Progenitor cell of endocrine pancreas (in vitro differentiated cells): Measurements from ENCODE around the gene RET. TPM values are rescaled to one million over a fixed set of nuclear protein-coding genes. Genes with fewer than 3 reads are reported as not detected.

Experiments
- DNase-seq: peaks from one replicate; pipeline ENCODE4 v3.0.0; 2021; ENCODE audit warnings: low spot score; ENCODE audit not compliant: unreplicated experiment
- H3K27ac Mint-ChIP-seq: 2 replicates; pipeline ENCODE4 v1.8.0; 2021; ENCODE audit warnings: mild to moderate bottlenecking, moderate library complexity, mixed read lengths
- H3K27me3 Mint-ChIP-seq: 2 replicates; pipeline ENCODE4 v1.8.0; 2021; ENCODE audit warnings: mixed read lengths
- H3K36me3 Mint-ChIP-seq: 2 replicates; pipeline ENCODE4 v1.8.0; 2022; ENCODE audit warnings: mixed read lengths; ENCODE audit not compliant: insufficient read depth
- H3K4me1 Mint-ChIP-seq: 2 replicates; pipeline ENCODE4 v1.8.0; 2021; ENCODE audit warnings: low read depth, mixed read lengths
- H3K4me3 Mint-ChIP-seq: 2 replicates; pipeline ENCODE4 v1.8.0; 2021; ENCODE audit warnings: low read depth, mild to moderate bottlenecking, moderate library complexity, mixed read lengths
- H3K9me3 Mint-ChIP-seq: 2 replicates; pipeline ENCODE4 v1.8.0; 2021; ENCODE audit warnings: low read depth, mixed read lengths
- total RNA-seq: library from RNA; stranded (reverse); gene quantifications from 2 replicates; pipeline ENCODE4 v1.2.1, GENCODE V29; 2021
- TF ChIP-seq, protein P1 (sequence below): fragments of 200-600 bp; sonication (generic); IDR thresholded peaks from one replicate; pipeline ENCODE4 v1.5.0; 2021; ENCODE audit warnings: antibody characterized with exemption, mild to moderate bottlenecking; ENCODE audit not compliant: unreplicated experiment

RET gene
- total RNA-seq, 1 donor from 2014 or later, result 1.5 TPM

DNA sequence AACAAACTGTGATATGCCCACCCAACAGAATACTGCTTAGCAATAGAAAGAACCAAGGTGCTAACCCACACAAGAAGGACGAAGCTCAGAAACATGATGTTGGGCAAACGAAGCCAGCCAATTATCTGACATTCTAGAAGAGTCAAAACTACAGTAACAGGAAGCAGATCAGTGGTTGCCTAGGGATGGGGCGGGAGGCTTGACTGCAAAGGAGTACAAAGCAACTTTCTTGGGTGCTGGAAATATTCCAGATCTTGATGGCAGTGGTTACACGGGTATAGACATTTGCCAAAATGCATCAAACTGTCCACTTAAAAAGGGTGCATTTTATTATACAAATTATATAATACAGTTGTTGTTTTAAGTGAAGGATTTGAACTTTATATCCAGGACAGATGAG, 41.1 kb upstream of the RET start:
- Mint-ChIP-seq H3K4me3 (no peak overlapping the region), H3K4me1 (no peaks in the 10 kb centered on the region), H3K27ac (no peak overlapping the region), H3K36me3 (no peaks in the 10 kb centered on the region), H3K27me3 (peaks cover 11% of the 10 kb centered on the region), H3K9me3 (peaks cover 8% of the 10 kb centered on the region)
- TF ChIP-seq, protein P1, sequence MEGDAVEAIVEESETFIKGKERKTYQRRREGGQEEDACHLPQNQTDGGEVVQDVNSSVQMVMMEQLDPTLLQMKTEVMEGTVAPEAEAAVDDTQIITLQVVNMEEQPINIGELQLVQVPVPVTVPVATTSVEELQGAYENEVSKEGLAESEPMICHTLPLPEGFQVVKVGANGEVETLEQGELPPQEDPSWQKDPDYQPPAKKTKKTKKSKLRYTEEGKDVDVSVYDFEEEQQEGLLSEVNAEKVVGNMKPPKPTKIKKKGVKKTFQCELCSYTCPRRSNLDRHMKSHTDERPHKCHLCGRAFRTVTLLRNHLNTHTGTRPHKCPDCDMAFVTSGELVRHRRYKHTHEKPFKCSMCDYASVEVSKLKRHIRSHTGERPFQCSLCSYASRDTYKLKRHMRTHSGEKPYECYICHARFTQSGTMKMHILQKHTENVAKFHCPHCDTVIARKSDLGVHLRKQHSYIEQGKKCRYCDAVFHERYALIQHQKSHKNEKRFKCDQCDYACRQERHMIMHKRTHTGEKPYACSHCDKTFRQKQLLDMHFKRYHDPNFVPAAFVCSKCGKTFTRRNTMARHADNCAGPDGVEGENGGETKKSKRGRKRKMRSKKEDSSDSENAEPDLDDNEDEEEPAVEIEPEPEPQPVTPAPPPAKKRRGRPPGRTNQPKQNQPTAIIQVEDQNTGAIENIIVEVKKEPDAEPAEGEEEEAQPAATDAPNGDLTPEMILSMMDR, result no peak
- no peak for DNase-seq

DNA sequence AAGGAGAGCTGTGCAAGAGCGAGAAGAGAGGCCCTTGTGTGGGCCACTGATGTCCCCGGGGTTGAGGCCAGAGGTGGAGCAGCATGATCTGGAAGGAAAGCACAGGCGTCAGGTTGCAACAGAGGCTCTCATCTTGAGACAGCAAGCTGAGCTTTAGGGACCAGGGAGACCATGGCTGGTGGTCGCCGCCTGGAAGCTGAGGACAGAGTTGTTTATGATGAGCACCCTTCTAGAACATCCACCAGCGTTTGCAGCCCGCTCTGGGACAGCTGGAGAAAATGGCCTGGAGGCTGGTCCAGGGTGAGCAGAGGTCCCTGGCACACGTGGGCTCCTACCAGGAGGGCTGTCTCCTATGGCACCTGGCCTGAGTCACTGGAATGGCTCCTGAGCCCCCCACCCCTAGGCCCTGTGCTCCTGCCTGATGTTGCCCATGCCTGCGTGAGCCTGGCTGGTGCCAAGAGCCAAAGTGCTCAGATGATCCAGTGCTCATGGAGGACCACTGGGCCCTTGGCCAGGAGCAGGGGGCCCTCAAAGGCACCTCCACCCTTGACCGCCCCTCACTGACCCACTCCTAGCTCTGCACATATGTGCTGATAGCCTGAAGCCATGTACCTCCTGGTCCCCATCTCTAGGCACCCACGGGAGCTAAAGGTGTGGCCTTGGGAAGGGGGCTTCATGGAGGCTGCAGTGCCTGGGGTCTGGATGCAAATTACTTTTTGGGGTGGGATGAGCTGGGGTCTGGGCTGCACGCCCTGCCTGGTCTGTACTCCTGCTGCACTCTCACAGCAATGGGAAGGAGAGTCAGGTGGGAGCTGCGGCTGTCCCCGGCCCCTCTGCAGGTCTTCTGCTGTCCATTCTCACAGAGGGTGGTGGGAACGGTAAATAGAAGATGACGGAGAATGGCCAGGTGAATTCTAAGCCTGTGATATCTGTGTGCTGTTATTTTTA, 40.1 kb upstream of the RET start:
- Mint-ChIP-seq H3K27ac (no peak overlapping the region), H3K27me3 (peaks cover 11% of the 10 kb centered on the region), H3K36me3 (no peaks in the 10 kb centered on the region), H3K4me3 (no peak overlapping the region), H3K4me1 (no peaks in the 10 kb centered on the region), H3K9me3 (peaks cover 8% of the 10 kb centered on the region)
- TF ChIP-seq, protein P1, result no peak
- no peak for DNase-seq

DNA sequence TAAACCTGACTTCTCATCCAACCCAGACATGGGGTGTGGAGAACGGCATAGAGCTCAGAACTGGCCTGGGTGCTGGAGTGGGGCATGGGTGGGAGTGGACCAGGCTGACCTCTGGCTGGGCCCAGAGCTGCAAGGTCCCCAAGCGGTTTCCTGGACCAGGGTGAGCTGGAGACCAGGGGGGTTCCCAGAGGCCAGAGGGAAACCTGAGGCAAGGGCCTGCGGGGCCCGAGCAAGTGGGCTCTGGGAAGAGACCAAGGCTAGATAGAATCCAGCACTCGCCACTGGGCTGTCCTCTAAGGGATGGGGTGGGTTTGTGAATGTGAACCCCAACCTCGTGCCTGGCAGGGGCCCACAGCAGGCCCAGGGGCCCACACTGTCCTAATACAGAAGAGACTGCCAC, 39.4 kb upstream of the RET start:
- TF ChIP-seq, protein P1, result no peak

DNA sequence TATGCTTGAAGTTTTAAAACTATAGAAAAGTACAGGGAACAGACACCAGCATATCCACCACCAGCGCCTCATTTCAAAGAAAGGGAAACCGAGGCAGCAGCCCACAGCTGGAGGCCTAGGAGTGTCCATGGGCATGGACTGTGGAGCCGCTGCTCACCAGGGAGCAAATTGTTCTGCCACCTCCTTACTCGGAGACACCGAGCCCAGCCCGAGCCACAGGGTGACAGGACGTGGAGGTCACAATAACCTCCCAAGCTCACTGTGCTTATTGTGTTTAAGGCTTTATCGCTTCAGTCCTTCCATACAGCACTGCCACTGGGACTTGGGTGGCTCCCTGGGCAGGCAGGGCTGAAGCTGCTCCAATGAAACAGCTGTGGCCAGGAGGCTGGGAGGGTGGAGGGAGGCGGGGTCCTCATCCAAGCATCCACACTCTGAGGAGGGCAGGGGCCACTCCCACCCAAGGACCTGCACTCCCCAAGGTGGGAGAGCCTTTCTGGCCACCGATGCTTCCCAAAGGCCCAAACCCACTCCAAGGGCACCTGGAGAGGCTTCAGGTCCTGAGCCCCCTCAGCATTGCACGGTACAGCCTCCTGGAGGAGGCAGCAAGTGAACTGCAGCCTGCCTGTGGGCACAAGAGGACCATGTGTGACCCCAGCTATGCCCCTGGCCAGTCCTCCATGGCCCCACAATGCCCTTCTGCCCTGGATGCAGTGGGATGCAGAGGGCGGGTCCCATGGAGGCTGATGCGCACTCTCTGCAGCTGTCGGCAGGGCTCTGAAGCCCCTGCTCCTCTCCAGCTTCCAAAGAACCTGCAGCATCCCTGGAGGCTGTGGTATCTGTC, 38.7 kb upstream of the RET start:
- TF ChIP-seq, protein P1, result no peak
- no peak overlapping the region for H3K4me3 Mint-ChIP-seq
- no peak for DNase-seq
- no peaks in the 10 kb centered on the region for H3K4me1 Mint-ChIP-seq
- no peaks in the 10 kb centered on the region for H3K36me3 Mint-ChIP-seq
- H3K27me3 Mint-ChIP-seq, result peaks cover 11% of the 10 kb centered on the region
- H3K27ac Mint-ChIP-seq, result no peak overlapping the region
- H3K9me3 Mint-ChIP-seq, result no peaks in the 10 kb centered on the region

More for the DNA sequence above, 39.4 kb upstream of the RET start:
- DNase-seq, result no peak
- H3K4me1 Mint-ChIP-seq, result no peaks in the 10 kb centered on the region
- peaks cover 7% of the 10 kb centered on the region for H3K9me3 Mint-ChIP-seq
- no peaks in the 10 kb centered on the region for H3K36me3 Mint-ChIP-seq
- no peak overlapping the region for H3K27ac Mint-ChIP-seq
- peaks cover 11% of the 10 kb centered on the region for H3K27me3 Mint-ChIP-seq
- H3K4me3 Mint-ChIP-seq, result no peak overlapping the region
